Activated gamma-delta T cell treated with Interleukin-2 at 50 U/mL for 16 hours (primary cell): Measurements from ENCODE around the gene MMP20.
"Not testable (repeated sequence)": the region's sequence is repeated elsewhere in the genome, so short reads cannot be mapped to it uniquely, and the experiment has no call there.

Source experiments
- DNase-seq: peaks from one replicate; pipeline ENCODE4 v3.0.0-alpha.2; 2020

Gene MMP20

GRCh38 chr11:102625177-102625576, at the start of gene MMP20:
MMP20 (minus strand) TSS chr11:102625332; CDS start chr11:102625319, 13 bp downstream.
- DNase-seq: no peak

- DNase-seq: no peak
Observed at GRCh38 chr11:102669664-102670063, 44.5 kb upstream of the MMP20 start.

GRCh38 chr11:102666331-102666957, 41.3 kb upstream of the MMP20 start:
- peak; percentile 5 for DNase-seq

- no peak for DNase-seq
Observed at GRCh38 chr11:102664001-102664752, 39.0 kb upstream of the MMP20 start.

- DNase-seq: no peak
Observed at GRCh38 chr11:102662607-102663006, 37.5 kb upstream of the MMP20 start.

GRCh38 chr11:102661040-102661439, 35.9 kb upstream of the MMP20 start:
- no peak for DNase-seq

- no peak for DNase-seq
Observed at GRCh38 chr11:102656528-102656927, 31.4 kb upstream of the MMP20 start.

- DNase-seq: no peak
Observed at GRCh38 chr11:102655547-102655946, 30.4 kb upstream of the MMP20 start.

GRCh38 chr11:102654761-102655160, 29.6 kb upstream of the MMP20 start:
- no peak for DNase-seq

- no peak for DNase-seq
Observed at GRCh38 chr11:102653744-102654291, 28.7 kb upstream of the MMP20 start.

GRCh38 chr11:102647430-102647829, 22.3 kb upstream of the MMP20 start:
- DNase-seq: no peak

GRCh38 chr11:102643941-102644340, 18.8 kb upstream of the MMP20 start:
- DNase-seq: no peak

GRCh38 chr11:102640946-102641345, 15.8 kb upstream of the MMP20 start:
- no peak for DNase-seq

GRCh38 chr11:102639656-102640055, 14.5 kb upstream of the MMP20 start:
- no peak for DNase-seq

GRCh38 chr11:102637731-102638130, 12.6 kb upstream of the MMP20 start:
- no peak for DNase-seq

- no peak for DNase-seq
Observed at GRCh38 chr11:102633385-102634026, 8.4 kb upstream of the MMP20 start.

- DNase-seq: no peak
Observed at GRCh38 chr11:102632026-102632425, 6.9 kb upstream of the MMP20 start.

- no peak for DNase-seq
Observed at GRCh38 chr11:102630598-102631448, 5.7 kb upstream of the MMP20 start.

- not testable (repeated sequence) for DNase-seq
Observed at GRCh38 chr11:102629908-102630307, 4.8 kb upstream of the MMP20 start.

- no peak for DNase-seq
Observed at GRCh38 chr11:102626676-102627075, 1.5 kb upstream of the MMP20 start.

- DNase-seq: no peak
Observed at GRCh38 chr11:102623998-102624397, 1.1 kb downstream of the MMP20 start.

GRCh38 chr11:102623128-102623527, 2.0 kb downstream of the MMP20 start:
- no peak for DNase-seq

GRCh38 chr11:102622258-102622657, 2.9 kb downstream of the MMP20 start:
- DNase-seq: no peak
